HG03103 (cell line): Measurements from ENCODE around the gene TMEM266.

Source experiments
- ATAC-seq: cut with Tn5 transposase; IDR thresholded peaks from one replicate; pipeline ENCODE4 v1.9.1; 2021; ENCODE audit warnings: low read depth; ENCODE audit not compliant: unreplicated experiment

The TMEM266 gene

GRCh38 chr15:76178296-76179000 is 118.7 kb downstream of the TMEM266 start:
- no peak for ATAC-seq

GRCh38 chr15:76179023-76179422 is 119.2 kb downstream of the TMEM266 start:
- no peak for ATAC-seq

- no peak for ATAC-seq
Measured at GRCh38 chr15:76180321-76180720, 120.5 kb downstream of the TMEM266 start.

GRCh38 chr15:76181705-76182107 is 121.9 kb downstream of the TMEM266 start:
- no peak for ATAC-seq

- ATAC-seq, result no peak
Measured at GRCh38 chr15:76183930-76184649, 124.3 kb downstream of the TMEM266 start.

- ATAC-seq, result no peak
Measured at GRCh38 chr15:76184650-76185035, 124.9 kb downstream of the TMEM266 start.

- ATAC-seq, result no peak
Measured at GRCh38 chr15:76185716-76186115, 125.9 kb downstream of the TMEM266 start.

GRCh38 chr15:76187163-76187562 is 127.4 kb downstream of the TMEM266 start:
- no peak for ATAC-seq

GRCh38 chr15:76189106-76189505 is 129.3 kb downstream of the TMEM266 start:
- ATAC-seq, result no peak

- no peak for ATAC-seq
Measured at GRCh38 chr15:76190070-76190564, 130.3 kb downstream of the TMEM266 start.

- ATAC-seq, result peak; percentile 92
Measured at GRCh38 chr15:76190751-76191538, 131.2 kb downstream of the TMEM266 start.

GRCh38 chr15:76191539-76192244 is 131.9 kb downstream of the TMEM266 start:
- ATAC-seq, result no peak

- ATAC-seq, result no peak
Measured at GRCh38 chr15:76192715-76193114, 132.9 kb downstream of the TMEM266 start.

- no peak for ATAC-seq
Measured at GRCh38 chr15:76193934-76194333, 134.1 kb downstream of the TMEM266 start.

- no peak for ATAC-seq
Measured at GRCh38 chr15:76195506-76196268, 135.9 kb downstream of the TMEM266 start.

GRCh38 chr15:76196269-76197231 is 136.8 kb downstream of the TMEM266 start:
- no peak for ATAC-seq

- no peak for ATAC-seq
Measured at GRCh38 chr15:76197703-76198455, 138.1 kb downstream of the TMEM266 start.
